GM20000 (cell line): Measurements from ENCODE around the gene KIF23.
A peak's percentile ranks its signal among the peaks of the same experiment; 100 is the strongest.

Experiments
- DNase-seq: peaks from one replicate; pipeline ENCODE4 v3.0.0; 2012; ENCODE audit warnings: low spot score
- CTCF ChIP-seq: IDR thresholded peaks from 2 replicates; pipeline ENCODE4 v1.5.1; 2012; ENCODE audit warnings: mild to moderate bottlenecking, control low read depth; ENCODE audit errors: extremely low read depth, missing control alignments

The KIF23 gene

DNA sequence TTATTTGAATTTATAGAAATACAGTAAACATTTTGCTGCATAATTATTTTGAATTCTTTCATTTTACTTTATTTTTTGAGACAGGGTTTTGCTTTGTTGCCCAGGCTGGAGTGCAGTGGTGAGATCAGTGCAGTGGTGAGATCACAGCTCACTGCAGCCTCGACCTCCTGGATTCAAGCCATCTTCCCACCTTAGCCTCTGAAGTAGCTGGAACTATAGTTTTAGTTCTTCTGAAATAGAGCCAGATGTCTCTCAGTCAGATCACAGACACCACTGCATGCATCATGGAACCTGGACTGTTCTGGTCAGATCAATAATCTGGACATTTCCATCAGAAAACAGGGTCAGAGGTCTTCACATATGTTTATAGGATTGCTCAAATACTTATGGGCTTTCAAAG is 46.3 kb downstream of the KIF23 start:
- DNase-seq, result no peak
- TF ChIP-seq CTCF, result no peak

GRCh38 chr15:69462030-69462492 is 47.9 kb downstream of the KIF23 start:
- no peak for DNase-seq
- TF ChIP-seq CTCF, result no peak

DNA sequence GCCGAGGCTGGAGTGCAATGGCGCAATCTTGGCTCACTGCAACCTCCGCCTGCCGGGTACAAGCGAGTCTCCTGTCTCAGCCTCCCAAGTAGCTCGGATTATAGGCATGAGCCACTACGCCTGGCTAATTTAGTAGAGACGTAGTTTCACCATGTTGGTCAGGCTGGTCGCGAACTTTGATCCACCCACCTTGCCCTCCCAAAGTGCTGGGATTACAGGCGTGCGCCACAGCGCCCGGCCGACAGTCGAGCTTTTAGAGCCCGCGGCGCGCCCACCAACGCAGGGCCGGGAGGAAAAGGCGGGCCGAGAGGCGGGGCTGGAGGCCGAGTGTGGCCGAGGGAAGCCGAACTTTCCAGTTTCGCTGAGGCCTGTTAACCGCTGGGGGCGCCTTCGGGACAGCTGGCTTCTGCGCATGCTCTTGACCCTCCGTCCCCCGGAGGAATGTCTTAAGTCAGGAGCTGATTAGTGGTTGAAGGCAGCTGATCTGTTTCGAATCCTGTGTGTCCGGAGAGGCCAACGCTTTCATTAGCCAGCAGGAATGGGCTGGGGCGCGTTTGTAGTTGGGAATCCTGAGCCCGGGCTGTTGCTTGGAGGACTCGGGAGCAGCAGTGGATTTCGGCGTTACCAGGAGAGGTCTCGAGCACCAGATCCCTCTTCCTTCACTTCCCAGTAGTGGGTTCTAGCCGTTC is 48.5 kb downstream of the KIF23 start:
- DNase-seq, result peak; percentile 95
- peak; percentile 79 for TF ChIP-seq CTCF

GRCh38 chr15:69463182-69463756 is 49.1 kb downstream of the KIF23 start:
- DNase-seq, result no peak
- no peak for TF ChIP-seq CTCF

DNA sequence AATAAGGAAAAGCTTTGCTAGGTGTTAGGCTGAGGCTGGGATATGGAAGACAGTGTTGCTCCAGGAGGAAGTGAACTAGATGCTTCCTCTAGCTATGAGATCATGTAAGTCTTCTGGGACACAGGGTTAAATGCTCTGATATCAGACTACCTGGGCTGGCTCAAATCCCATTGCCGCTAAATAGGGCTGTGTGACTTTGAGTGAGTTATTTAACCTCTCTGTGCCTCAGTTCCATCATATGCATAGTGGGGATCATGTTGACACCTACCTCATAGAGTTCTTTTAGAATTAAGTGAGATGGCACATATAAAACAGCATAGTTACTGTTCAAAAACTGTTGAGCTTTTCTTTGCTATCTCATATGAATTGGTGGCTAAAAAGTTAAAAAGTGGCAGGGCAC is 51.1 kb downstream of the KIF23 start:
- no peak for DNase-seq
- no peak for TF ChIP-seq CTCF

DNA sequence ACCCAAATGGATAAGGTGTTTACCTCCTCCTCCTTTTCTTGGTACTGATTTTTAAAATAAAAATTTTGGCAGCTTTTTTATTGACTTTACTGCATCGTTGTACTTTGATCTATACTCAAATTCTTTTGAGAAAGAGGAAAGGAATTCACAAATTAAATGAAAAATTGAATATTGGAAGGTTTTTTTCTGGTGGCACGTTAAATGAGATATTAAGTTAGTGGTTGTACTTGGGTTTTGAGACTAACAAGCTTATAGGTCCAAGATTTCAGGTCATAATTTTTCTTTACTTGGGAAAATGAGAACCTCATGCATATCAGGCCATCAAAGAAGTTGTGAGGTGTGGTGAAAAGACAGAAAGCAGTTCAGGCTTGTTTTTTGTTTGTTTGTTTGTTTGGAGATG is 52.6 kb downstream of the KIF23 start:
- DNase-seq, result no peak
- no peak for TF ChIP-seq CTCF

DNA sequence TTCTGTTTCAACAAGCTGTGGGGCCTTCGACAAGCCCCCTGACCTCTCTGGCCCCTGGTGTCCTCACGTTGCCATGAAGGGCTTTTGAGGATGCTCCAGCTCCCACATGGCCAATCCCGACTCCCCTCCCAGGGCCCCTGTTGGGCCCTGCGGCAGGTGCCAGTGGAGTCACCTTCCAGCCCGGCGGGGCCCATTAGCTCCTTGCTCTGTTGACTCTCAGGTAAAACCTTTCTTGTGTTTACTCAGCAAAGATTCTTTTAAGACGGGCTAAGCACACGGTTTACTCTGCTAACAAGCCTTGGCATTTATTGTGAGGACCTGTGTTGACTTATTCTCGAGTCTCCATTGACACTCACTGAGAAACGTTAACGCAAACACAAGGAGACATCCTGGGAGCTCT is 53.5 kb downstream of the KIF23 start:
- DNase-seq, result no peak
- no peak for TF ChIP-seq CTCF
